SU-DHL-6 (cell line): ENCODE results near the gene DPM3.

ENCODE experiments used
- EZH2phosphoT487 ChIP-seq: fragments of 200-600 bp; sonication (generic), shearing (Covaris generic); conservative IDR thresholded peaks from 2 replicates; pipeline ENCODE4 v1.6.1; 2018; ENCODE audit warnings: mild to moderate bottlenecking, antibody characterized with exemption, low read length, moderate library complexity, mixed read lengths
- TF ChIP-seq, protein P1 (sequence below): fragments of 200-600 bp; sonication (generic); IDR thresholded peaks from one replicate; pipeline ENCODE4 v1.5.1; 2017; ENCODE audit warnings: antibody characterized with exemption, mild to moderate bottlenecking, low read length, moderate library complexity; ENCODE audit not compliant: insufficient read depth, poor library complexity, severe bottlenecking

- TF ChIP-seq, protein P1, sequence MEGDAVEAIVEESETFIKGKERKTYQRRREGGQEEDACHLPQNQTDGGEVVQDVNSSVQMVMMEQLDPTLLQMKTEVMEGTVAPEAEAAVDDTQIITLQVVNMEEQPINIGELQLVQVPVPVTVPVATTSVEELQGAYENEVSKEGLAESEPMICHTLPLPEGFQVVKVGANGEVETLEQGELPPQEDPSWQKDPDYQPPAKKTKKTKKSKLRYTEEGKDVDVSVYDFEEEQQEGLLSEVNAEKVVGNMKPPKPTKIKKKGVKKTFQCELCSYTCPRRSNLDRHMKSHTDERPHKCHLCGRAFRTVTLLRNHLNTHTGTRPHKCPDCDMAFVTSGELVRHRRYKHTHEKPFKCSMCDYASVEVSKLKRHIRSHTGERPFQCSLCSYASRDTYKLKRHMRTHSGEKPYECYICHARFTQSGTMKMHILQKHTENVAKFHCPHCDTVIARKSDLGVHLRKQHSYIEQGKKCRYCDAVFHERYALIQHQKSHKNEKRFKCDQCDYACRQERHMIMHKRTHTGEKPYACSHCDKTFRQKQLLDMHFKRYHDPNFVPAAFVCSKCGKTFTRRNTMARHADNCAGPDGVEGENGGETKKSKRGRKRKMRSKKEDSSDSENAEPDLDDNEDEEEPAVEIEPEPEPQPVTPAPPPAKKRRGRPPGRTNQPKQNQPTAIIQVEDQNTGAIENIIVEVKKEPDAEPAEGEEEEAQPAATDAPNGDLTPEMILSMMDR: no peak
- TF ChIP-seq EZH2phosphoT487: no peak
Measured at GRCh38 chr1:155145491-155145890, 5.2 kb upstream of the DPM3 start.
